ENCODE measurements around the gene CHID1. TPM values are rescaled to one million over a fixed set of nuclear protein-coding genes. Genes with fewer than 3 reads are reported as not detected.

Gene CHID1
- total RNA-seq, 2 experiments from 2014 or later = 30.6 to 71.1 TPM

- BruUV-seq (replicated peaks) = no TSS peak
- intact Hi-C loops (cut with micrococcal nuclease; ENCODE audit: unreplicated experiment) = loop anchor here (5.0 kb wide), 2 partner anchors 58 to 128 kb away; no protein-coding TSS in a partner anchor
- no peaks in the 10 kb centered on the region for H4K20me1 ChIP-seq (ENCODE audit: insufficient read depth, low read length)
These were observed 61.3 kb downstream of the CHID1 start for GRCh38 chr11:849104-849824.

GRCh38 chr11:848380-848931 lies 62.2 kb downstream of the CHID1 start:
- CTCF ChIA-PET (ENCODE audit: unreplicated experiment) = interaction anchor here (1.0 kb wide), 1 partner anchor 203 kb away, joined by 3 read pairs; no protein-coding TSS in a partner anchor
- H3K9me3 ChIP-seq (ENCODE audit: low read length) = no peaks in the 10 kb centered on the region
- DNase-seq (ENCODE audit: low spot score) = peak; percentile 71
- no peaks in the 10 kb centered on the region for H3K36me3 ChIP-seq (ENCODE audit: insufficient read depth, low read length)
- BruUV-seq (replicated peaks) = no TSS peak
- H2AFZ ChIP-seq (ENCODE audit: low read length) = no peak overlapping the region
- H3K9me2 ChIP-seq (ENCODE audit: insufficient read depth, low read length) = no peaks in the 10 kb centered on the region
- H3K79me2 ChIP-seq (ENCODE audit: insufficient read depth, low read depth, low read length) = no peaks in the 10 kb centered on the region
- peak overlapping the region; percentile 87 for H3K4me2 ChIP-seq (ENCODE audit: low read length)
- H3K27ac ChIP-seq (ENCODE audit: low read depth, low read length, poor library complexity, severe bottlenecking) = no peak overlapping the region
- H3K4me1 ChIP-seq (ENCODE audit: insufficient read depth, low read length, poor library complexity, severe bottlenecking) = peaks cover 29% of the 10 kb centered on the region
- POLR2A ChIA-PET = no interaction called here
- no peaks in the 10 kb centered on the region for H4K20me1 ChIP-seq (ENCODE audit: insufficient read depth, low read length)
- peak; percentile 87 for TF ChIP-seq CTCF (conservative IDR thresholded peaks at IDR 0.05; ENCODE audit: low read length)
- TF ChIP-seq EZH2phosphoT487 (IDR thresholded peaks at IDR 0.05; ENCODE audit: borderline replicate concordance, low read depth, low read length) = no peak
- peak overlapping the region; percentile 66 for H3K4me3 ChIP-seq (ENCODE audit: low read depth, low read length, poor library complexity, severe bottlenecking)
- intact Hi-C loops (cut with micrococcal nuclease; ENCODE audit: unreplicated experiment) = loop anchor here (1.0 to 5.0 kb wide), 3 partner anchors 59 to 203 kb away; no protein-coding TSS in a partner anchor

More at GRCh38 chr11:849104-849824, 61.3 kb downstream of the CHID1 start:
- Histone ChIP-seq H3K36me3 (ENCODE audit: insufficient read depth, low read length) (no peaks in the 10 kb centered on the region), H3K4me2 (ENCODE audit: low read length) (peak overlapping the region; percentile 87), H3K79me2 (ENCODE audit: insufficient read depth, low read depth, low read length) (no peaks in the 10 kb centered on the region), H3K27ac (ENCODE audit: low read depth, low read length, poor library complexity, severe bottlenecking) (no peak overlapping the region), H3K4me1 (ENCODE audit: insufficient read depth, low read length, poor library complexity, severe bottlenecking) (peaks cover 20% of the 10 kb centered on the region), H3K9me2 (ENCODE audit: insufficient read depth, low read length) (no peaks in the 10 kb centered on the region), H3K4me3 (ENCODE audit: low read depth, low read length, poor library complexity, severe bottlenecking) (peak overlapping the region; percentile 66), H3K9me3 (ENCODE audit: low read length) (no peaks in the 10 kb centered on the region), H2AFZ (ENCODE audit: low read length) (peak overlapping the region; percentile 51; the same call in 1 of the 2 replicates)
- TF ChIP-seq EZH2phosphoT487 (IDR thresholded peaks at IDR 0.05; ENCODE audit: borderline replicate concordance, low read depth, low read length) (no peak), CTCF (conservative IDR thresholded peaks at IDR 0.05; ENCODE audit: low read length) (no peak)
- peak; percentile 47 for DNase-seq (ENCODE audit: low spot score)
- ChIA-PET CTCF (ENCODE audit: unreplicated experiment) (no interaction called here), POLR2A (no interaction called here)

Measured in OCI-LY7 (cell line).